ENCODE results near the gene PITPNM2. TPM values are rescaled to one million over a fixed set of nuclear protein-coding genes. Genes with fewer than 3 reads are reported as not detected.

Gene PITPNM2
- 15.2 TPM for total RNA-seq (2021; ENCODE audit: unreplicated experiment)
- 8.9 and 13.6 TPM in 2 replicates for polyA plus RNA-seq (2012)
- percentile 59 among the genes with signal in this experiment for Bru-seq, nascent RNA
- percentile 59 among the genes with signal in this experiment for BruChase-seq, experiment 1, labeled RNA remaining after a 6-hour chase
- percentile 58 among the genes with signal in this experiment for BruChase-seq, experiment 2, labeled RNA remaining after a 2-hour chase
- long read RNA-seq, partial matches to known transcripts = 2 of 7 reads
- long read RNA-seq, other reads (novel, unspliced or antisense) = 5 of 7 reads

GRCh38 chr12:123150744-123151456 is at the start of gene PITPNM2:
TSS of gene PITPNM2 (minus strand) at chr12:123151090. CDS start at chr12:123034590, 116,500 bp downstream.
- Histone ChIP-seq H3K4me1 (ENCODE audit: control insufficient read depth in 1 of 2, insufficient read depth in 2 of 2, low read length in 2 of 2) (peaks cover 8 to 25% of the 10 kb centered on the region in 2 experiments; a peak in 3 of 4 replicates), H2AFZ (ENCODE audit: low read depth, low read length, poor library complexity, severe bottlenecking) (no peak within 1 kb of the TSS), H3K9ac (ENCODE audit: low read length) (peak within 1 kb of the TSS; percentile 78), H3K9me2 (ENCODE audit: insufficient read depth) (no peaks in the 10 kb centered on the region), H3K27ac (ENCODE audit: low read depth, low read length) (peak within 1 kb of the TSS; percentile 66; the same call in 1 of the 2 replicates), H3K27me3 (ENCODE audit: insufficient read depth, low read length) (no peaks in the 10 kb centered on the region), H3K79me2 (ENCODE audit: insufficient read depth, low read length) (peaks cover 24% of the 10 kb centered on the region), H4K20me1 (ENCODE audit: insufficient read depth) (no peaks in the 10 kb centered on the region), H3K4me3 (replicated peaks in 1 of 2; ENCODE audit: low read depth in 1 of 2, low read length in 2 of 2) (peak within 1 kb of the TSS; percentile 64 to 72), H3K36me3 (ENCODE audit: control insufficient read depth in 1 of 2, insufficient read depth in 2 of 2, low read length in 2 of 2) (peaks cover 0 to 3% of the 10 kb centered on the region in 2 experiments; a peak in 1 of 4 replicates), H3K4me2 (ENCODE audit: low read length) (peak within 1 kb of the TSS; percentile 93), H3K9me3 (ENCODE audit: control insufficient read depth in 1 of 2, insufficient read depth in 1 of 2, low read depth in 1 of 2, low read length in 2 of 2) (no peaks in the 10 kb centered on the region)
- no TSS peak for BruUV-seq (replicated peaks)
- DNase-seq (ENCODE audit: low read depth, low spot score) (no peak), ATAC-seq (peak; percentile 84)
- ChIA-PET CTCF (interaction anchor here (0.6 kb wide), 1 partner anchor 82 kb away, joined by 3 read pairs; the partner anchor contains the start of genes MPHOSPH9 and MTRFR), POLR2A (no interaction called here), RAD21 (ENCODE audit: low non-redundant PET in 1 of 2, low total read pairs in 2 of 2, uncharacterized antibody in 2 of 2, unreplicated experiment in 2 of 2) (interaction anchor here in 1 of 2 experiments (0.6 kb wide), 1 partner anchor 31 kb away, joined by 4 read pairs; no protein-coding TSS in a partner anchor)
- intact Hi-C loops (cut with micrococcal nuclease) = no loop called here
- TF ChIP-seq MAX (IDR thresholded peaks at IDR 0.05) (peak; percentile 46; the same call in 1 of the 2 replicates), TCF7L2 (IDR thresholded peaks at IDR 0.05; ENCODE audit: borderline replicate concordance, extremely low read depth, insufficient read depth, insufficient read length) (peak; percentile 19), RAD21 (IDR thresholded peaks at IDR 0.05; ENCODE audit: low read depth) (0 out of 2 replicates have a peak, but pooled peaks have one; percentile 8), POLR2AphosphoS5 (IDR thresholded peaks at IDR 0.05; ENCODE audit: low read depth, low read length) (no peak; the same call in 1 of the 2 replicates), ZFX (IDR thresholded peaks at IDR 0.05) (peak; percentile 45; the same call in 1 of the 2 replicates), ZNF274 (IDR thresholded peaks at IDR 0.05; ENCODE audit: low read depth, low read length) (no peak), REST (IDR thresholded peaks at IDR 0.05; ENCODE audit: low read depth) (no peak), CEBPB (IDR thresholded peaks at IDR 0.05; ENCODE audit: low read depth) (no peak), EZH2 (IDR thresholded peaks at IDR 0.05) (no peak), EGR1 (IDR thresholded peaks at IDR 0.05; ENCODE audit: low read depth) (0 out of 2 replicates have a peak, but pooled peaks have one; percentile 43), POLR2A (IDR thresholded peaks at IDR 0.05; ENCODE audit: borderline replicate concordance, extremely low read depth, insufficient read depth, insufficient read length) (peak; percentile 14)

Measured in HCT116 (cell line).